HG03342 (cell line): ENCODE measurements around the gene TCAP.
"Not testable (repeated sequence)": the region's sequence is repeated elsewhere in the genome, so short reads cannot be mapped to it uniquely, and the experiment has no call there.

Experiments used
- ATAC-seq: cut with Tn5 transposase; IDR thresholded peaks from one replicate; pipeline ENCODE4 v1.9.1; 2021; ENCODE audit warnings: mild to moderate bottlenecking, moderate library complexity; ENCODE audit not compliant: unreplicated experiment

TCAP gene

DNA sequence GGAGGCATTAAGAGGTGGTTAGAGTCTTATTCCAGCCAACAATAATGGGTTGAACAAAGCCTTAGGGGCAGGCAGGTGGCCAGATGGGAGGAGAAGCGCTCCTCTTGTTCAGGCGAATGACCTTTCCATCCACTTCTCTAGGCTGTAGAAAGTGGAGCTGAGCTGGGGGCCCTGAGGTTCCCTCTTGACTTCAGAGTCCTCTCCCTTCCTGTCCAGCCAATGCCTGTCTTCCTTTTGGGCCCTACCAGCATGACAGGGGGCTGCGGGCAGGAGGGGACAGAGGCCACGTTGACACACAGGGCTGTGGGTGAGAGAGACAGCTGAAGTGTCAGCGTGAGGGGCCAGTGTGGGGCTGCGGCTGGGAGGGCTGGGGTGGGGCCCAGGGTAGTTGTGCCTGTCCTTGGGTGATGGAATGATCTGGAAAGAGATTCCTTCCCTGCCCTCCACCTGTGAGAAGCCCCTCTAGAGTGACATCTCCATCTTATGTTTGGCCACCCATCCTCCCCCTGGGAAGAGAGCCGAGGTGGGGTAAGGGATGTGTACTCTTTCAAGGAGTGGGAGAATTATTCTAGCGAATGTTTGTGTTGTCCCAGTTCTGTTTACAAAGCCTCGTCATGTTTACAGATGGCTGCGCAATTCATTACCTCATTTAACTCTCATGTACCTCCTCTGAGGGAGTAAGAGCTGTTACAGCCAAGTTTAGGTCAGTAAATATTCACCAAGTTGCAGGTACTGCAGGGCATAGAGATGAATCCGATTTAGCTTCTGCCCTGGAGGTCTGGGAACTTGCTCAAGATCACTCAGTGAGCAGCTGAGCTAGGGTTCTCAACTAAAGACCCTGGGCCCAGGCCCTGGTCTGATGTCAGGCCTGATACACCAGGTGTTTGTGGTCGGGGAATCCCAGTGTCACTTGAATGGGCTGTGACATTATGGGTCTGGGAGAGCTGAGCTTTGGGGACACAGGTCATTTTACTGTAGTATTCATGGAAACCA lies 38.0 kb downstream of the TCAP start:
- no peak for ATAC-seq

DNA sequence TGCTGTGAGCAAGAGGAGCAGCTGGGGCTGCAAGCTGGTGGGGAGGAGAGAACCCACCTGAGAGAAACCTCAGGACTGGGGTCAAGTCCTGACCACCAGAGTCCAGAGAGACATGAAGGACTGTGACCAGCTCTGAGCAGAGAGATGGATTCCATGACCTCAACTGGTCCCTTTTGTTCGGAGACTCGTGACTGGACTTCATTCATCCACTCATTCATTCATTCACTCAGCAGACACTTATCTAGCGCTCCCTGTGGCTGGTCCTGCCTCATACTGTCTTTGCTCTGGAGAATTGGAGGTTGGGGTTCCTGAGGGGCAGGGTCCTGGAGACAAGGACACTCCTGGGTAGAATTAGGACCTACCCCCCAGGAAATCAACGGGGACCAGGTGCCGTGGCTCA lies 38.8 kb downstream of the TCAP start:
- no peak for ATAC-seq

DNA sequence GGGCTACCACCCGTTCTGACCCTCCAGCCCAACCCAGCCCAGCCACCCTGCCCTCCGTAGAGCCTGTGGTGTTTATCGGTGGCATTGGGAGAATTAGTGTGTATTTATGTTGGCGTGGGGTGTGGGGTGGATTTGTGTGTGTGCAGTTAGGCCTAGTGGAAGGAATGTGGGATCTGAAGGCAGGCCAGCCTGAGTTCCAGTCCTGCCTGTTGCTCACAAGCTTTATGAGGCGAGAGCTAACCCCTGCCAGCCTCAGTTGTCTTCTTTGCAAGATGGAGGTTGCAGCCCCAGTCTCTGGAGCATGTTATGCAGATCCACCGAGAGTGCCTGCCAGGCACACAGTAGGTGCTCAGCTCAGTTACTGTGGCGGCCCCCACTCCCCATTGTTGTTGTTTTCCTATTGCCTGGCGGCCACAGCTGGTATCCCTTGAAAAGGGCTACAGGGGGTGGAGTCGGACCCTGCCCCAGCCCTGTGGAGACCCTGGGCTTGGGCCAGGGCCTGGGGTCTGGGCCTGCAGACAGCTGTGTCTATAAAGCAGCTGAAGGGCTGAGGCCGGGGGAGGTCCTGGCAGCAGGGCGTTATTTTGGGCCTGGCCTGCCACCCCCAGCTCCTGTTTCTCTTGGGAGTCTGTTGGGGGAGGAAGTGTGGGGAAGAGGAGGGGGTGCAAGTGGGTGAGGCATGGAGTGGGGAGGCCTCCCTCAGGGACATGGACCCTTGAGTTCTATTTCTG lies 39.8 kb downstream of the TCAP start:
- ATAC-seq, result no peak

DNA sequence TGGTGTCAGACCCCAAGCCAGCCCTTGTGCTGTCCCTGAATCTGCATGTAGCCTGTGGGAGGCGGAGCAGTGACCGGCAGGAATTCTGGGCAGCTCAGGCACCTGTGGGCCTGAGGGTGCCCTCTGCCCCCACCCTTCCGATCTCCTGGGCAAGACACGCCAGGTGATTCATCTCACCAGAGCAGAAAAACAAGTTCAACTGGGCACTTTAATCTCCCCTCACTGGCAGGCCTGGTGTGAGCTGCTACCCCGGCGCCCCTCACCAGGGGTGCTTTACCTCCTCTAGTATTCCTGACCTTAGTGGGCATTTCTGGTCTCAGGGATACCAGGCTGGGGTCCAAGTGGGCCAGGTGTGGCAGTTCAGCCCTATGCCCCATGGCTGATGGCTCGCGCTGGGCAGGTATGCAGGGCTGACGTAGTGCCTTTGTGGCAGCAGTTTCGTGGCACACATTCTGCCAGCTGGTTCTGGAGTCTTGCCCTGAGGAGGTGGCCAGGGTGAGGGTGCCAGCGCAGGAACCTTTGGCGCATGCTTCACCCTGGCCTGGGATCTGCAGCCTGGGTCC lies 40.7 kb downstream of the TCAP start:
- ATAC-seq, result no peak

DNA sequence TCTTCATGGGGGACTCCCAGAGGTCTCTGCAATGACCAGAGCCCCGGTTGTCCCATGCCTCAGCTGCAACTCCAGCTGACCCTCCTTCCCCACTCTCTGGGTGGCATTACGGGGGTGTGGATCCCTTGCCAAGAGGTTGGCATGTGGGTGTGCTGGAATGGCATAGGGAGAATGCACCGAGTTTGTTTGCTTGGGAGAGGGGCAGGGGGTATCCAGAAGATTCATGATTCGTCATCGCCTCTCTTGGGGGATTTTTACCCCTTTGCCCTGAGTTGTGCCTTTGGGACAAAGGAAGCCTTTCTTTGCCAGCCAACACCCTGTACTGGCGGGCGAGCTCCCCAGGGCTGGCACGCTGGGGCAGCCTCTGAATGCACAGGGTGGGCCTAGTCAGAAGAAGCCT lies 41.2 kb downstream of the TCAP start:
- ATAC-seq, result no peak

DNA sequence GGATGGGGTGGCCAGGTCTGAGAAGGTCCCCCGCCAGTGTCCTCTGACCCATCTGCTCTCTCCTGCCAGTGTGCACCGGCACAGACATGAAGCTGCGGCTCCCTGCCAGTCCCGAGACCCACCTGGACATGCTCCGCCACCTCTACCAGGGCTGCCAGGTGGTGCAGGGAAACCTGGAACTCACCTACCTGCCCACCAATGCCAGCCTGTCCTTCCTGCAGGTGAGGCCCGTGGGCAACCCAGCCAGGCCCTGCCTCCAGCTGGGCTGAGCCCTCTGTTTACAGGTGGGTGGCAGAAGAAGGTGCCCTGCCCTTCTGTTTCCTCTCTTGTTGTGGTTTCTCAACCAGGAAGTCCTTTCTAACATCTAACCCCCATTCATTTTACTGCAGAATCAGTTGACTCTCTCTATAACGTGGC lies 41.8 kb downstream of the TCAP start:
- no peak for ATAC-seq

DNA sequence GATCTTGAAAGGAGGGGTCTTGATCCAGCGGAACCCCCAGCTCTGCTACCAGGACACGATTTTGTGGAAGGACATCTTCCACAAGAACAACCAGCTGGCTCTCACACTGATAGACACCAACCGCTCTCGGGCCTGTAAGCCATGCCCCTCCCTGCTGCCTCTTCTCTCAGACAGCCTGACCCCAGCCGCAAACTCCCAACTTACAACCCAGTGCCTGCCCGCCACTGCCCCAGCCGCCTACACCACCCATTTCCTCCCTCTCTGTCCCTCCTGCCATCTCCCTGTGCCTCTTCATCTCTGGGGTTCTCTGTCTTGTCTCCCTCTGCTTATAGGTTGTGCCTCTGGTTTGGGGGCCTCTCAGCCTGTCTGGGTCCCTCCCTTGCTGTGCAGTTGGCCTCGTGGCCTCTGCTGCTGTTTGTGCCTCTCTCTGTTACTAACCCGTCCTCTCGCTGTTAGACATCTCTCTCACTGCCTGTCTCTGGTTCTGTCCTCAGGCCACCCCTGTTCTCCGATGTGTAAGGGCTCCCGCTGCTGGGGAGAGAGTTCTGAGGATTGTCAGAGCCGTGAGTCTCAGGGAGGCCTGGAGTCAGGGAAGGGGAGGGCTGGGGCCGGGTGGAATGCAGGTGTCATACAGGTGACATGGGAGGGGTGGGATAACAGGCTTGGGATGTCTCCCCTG lies 44.3 kb downstream of the TCAP start:
- no peak for ATAC-seq

DNA sequence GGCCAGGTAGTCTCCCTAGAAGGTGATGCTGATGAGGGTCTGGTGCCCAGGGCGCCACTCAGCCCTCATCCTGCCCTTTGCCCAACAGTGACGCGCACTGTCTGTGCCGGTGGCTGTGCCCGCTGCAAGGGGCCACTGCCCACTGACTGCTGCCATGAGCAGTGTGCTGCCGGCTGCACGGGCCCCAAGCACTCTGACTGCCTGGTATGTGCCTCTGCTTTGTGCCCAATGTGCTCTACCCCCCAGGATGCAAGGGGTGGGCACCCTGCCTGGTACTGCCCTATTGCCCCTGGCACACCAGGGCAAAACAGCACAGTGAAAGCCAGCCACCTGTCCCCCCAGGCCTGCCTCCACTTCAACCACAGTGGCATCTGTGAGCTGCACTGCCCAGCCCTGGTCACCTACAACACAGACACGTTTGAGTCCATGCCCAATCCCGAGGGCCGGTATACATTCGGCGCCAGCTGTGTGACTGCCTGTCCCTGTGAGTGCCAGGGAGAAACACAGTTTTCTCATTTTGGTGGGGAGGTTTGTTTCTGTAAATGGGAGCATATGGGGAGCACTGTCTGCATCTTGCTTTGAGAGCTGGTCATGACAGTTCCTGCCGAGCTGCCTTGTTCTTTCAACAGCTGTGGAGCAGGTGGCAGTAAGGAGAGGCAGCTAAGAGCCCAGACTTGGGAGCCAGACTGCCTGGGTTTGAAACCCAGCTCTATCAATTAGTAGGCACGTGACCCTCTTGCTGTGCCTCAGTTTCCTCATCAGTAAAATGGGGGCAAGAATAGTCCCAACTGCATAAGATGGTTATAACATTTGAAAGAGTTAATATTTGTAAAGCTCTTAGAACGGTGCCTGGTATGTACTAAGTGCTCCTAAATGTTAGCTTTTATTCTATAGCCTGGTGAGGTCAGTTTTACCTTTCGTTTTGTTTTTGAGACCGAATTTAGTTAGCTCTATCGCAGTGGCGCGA lies 45.1 kb downstream of the TCAP start:
- ATAC-seq, result no peak

DNA sequence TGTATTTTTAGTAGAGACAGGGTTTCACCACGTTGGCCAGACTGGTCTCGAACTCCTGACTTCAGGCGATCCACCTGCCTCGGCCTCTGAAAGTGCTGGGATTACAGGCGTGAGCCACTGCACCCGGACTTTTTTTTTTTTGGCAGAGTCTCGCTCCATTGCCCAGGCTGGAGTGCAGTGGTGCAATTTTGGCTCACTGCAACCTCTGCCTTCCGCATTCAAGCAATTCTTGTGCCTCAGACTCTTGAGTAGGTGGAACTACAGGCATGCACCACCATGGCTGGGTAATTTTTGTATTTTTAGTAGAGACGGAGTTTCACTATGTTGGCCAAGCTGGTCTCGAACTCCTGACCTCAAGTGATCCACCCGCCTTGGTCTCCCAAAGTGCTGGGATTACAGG lies 45.9 kb downstream of the TCAP start:
- ATAC-seq, result not testable (repeated sequence)

DNA sequence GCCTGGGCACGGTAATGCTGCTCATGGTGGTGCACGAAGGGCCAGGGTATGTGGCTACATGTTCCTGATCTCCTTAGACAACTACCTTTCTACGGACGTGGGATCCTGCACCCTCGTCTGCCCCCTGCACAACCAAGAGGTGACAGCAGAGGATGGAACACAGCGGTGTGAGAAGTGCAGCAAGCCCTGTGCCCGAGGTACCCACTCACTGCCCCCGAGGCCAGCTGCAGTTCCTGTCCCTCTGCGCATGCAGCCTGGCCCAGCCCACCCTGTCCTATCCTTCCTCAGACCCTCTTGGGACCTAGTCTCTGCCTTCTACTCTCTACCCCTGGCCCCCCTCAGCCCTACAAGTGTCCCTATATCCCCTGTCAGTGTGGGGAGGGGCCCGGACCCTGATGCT lies 46.7 kb downstream of the TCAP start:
- ATAC-seq, result no peak

DNA sequence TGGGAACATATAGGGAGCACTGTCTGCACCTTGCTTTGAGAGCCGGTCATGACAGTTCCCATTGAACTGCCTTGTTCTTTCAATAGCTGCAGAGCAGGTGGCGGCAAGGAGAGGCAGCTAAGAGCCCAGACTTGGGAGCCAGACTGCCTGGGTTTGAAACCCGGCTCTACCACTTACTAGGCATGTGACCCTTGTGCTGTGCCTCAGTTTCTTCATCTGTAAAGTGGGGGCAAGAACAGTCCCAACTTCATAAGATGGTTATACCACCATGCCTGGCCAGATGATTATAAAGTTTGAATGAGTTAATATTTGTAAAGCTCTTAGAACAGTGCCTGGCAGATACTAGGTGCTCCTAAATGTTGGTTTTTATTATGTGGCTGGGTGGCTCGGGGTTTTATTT lies 49.1 kb downstream of the TCAP start:
- no peak for ATAC-seq

DNA sequence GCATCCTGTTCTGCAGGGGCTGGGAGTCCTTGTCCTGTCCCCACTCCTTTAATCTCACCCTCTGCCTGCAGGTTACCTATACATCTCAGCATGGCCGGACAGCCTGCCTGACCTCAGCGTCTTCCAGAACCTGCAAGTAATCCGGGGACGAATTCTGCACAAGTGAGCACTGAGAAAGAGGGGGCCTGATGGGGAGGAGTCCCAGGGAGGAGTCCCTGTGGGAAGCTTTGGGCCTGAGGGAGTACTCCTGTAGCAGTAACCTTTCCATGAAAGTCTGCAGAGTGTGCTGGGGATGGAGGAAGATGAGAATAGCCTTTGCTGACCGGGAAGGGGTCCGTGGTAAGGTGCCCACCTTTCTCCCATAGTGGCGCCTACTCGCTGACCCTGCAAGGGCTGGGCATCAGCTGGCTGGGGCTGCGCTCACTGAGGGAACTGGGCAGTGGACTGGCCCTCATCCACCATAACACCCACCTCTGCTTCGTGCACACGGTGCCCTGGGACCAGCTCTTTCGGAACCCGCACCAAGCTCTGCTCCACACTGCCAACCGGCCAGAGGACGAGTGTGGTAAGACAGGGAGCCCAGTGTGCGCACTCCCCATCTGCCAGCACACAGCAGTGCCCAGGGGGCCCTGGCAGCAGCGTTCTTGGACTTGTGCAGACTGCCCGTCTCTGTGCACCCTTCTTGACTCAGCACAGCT lies 50.4 kb downstream of the TCAP start:
- no peak for ATAC-seq
